Measurements from ENCODE around the gene TMEM213.

GRCh38 chr7:138872576-138872975 is 74.8 kb downstream of the TMEM213 start:
- TF ChIP-seq CTCF (IDR thresholded peaks at IDR 0.05; ENCODE audit: low read length) (no peak), EZH2 (optimal IDR thresholded peaks at IDR 0.05; ENCODE audit: low read depth, low read length) (no peak)
